HG03196 (cell line): ENCODE data around the gene PANK1.
"Not testable (repeated sequence)": the region's sequence is repeated elsewhere in the genome, so short reads cannot be mapped to it uniquely, and the experiment has no call there.

ENCODE experiments used
- ATAC-seq: cut with Tn5 transposase; IDR thresholded peaks from one replicate; pipeline ENCODE4 v1.9.1; 2021; ENCODE audit not compliant: unreplicated experiment

PANK1 gene

GRCh38 chr10:89621438-89621837 lies 23.6 kb downstream of the PANK1 start:
- ATAC-seq = no peak

GRCh38 chr10:89620296-89620695 lies 24.7 kb downstream of the PANK1 start:
- not testable (repeated sequence) for ATAC-seq

- no peak for ATAC-seq
Observed at GRCh38 chr10:89615824-89616223, 29.2 kb downstream of the PANK1 start.

- no peak for ATAC-seq
Observed at GRCh38 chr10:89615112-89615511, 29.9 kb downstream of the PANK1 start.

- no peak for ATAC-seq
Observed at GRCh38 chr10:89613582-89613981, 31.5 kb downstream of the PANK1 start.

GRCh38 chr10:89611282-89611681 lies 33.8 kb downstream of the PANK1 start:
- no peak for ATAC-seq

- peak; percentile 80 for ATAC-seq
Observed at GRCh38 chr10:89609833-89610346, 35.2 kb downstream of the PANK1 start.

GRCh38 chr10:89604200-89604599 lies 40.8 kb downstream of the PANK1 start:
- ATAC-seq = no peak

GRCh38 chr10:89602919-89603318 lies 42.1 kb downstream of the PANK1 start:
- ATAC-seq = no peak

GRCh38 chr10:89601728-89602361 lies 43.2 kb downstream of the PANK1 start:
- ATAC-seq = no peak

- no peak for ATAC-seq
Observed at GRCh38 chr10:89600041-89600440, 45.0 kb downstream of the PANK1 start.

- ATAC-seq = no peak
Observed at GRCh38 chr10:89593043-89593442, 52.0 kb downstream of the PANK1 start.

- no peak for ATAC-seq
Observed at GRCh38 chr10:89592539-89592938, 52.5 kb downstream of the PANK1 start.

GRCh38 chr10:89591796-89592271 lies 53.2 kb downstream of the PANK1 start:
- no peak for ATAC-seq

GRCh38 chr10:89591111-89591795 lies 53.8 kb downstream of the PANK1 start:
- no peak for ATAC-seq

- ATAC-seq = no peak
Observed at GRCh38 chr10:89590326-89590725, 54.7 kb downstream of the PANK1 start.

- ATAC-seq = no peak
Observed at GRCh38 chr10:89589101-89589720, 55.8 kb downstream of the PANK1 start.

- ATAC-seq = no peak
Observed at GRCh38 chr10:89588671-89589070, 56.4 kb downstream of the PANK1 start.

- no peak for ATAC-seq
Observed at GRCh38 chr10:89582022-89582421, 63.0 kb downstream of the PANK1 start.

GRCh38 chr10:89580243-89580642 lies 64.8 kb downstream of the PANK1 start:
- ATAC-seq = no peak

GRCh38 chr10:89576696-89577095 lies 68.3 kb downstream of the PANK1 start:
- no peak for ATAC-seq

GRCh38 chr10:89576022-89576421 lies 69.0 kb downstream of the PANK1 start:
- no peak for ATAC-seq
